ENCODE data around the gene CNIH2. TPM values are rescaled to one million over a fixed set of nuclear protein-coding genes. Genes with fewer than 3 reads are reported as not detected.

The CNIH2 gene
- total RNA-seq, 6 experiments from 2014 or later = 0.73 to 1.9 (median 1.1) TPM

Other genes starting within 250 kb of the CNIH2 start
- under 1 TPM in 1 of 6 experiments, not detected in 5; 0.14 TPM for gene GAL3ST3, start 229.0 kb upstream of the CNIH2 start, total RNA-seq (2021; fragmentation: NEBNext Ultra II Directional; extraction: Animal tissue kit (Norgen Biotek cat#: 25700))
- 100 to 1,000 TPM; 199 to 240 (median 222) TPM for gene SF3B2, start 225.8 kb upstream of the CNIH2 start, total RNA-seq (2021; fragmentation: NEBNext Ultra II Directional; extraction: Animal tissue kit (Norgen Biotek cat#: 25700))
- gene PACS1, start 207.9 kb upstream of the CNIH2 start, total RNA-seq (2021; fragmentation: NEBNext Ultra II Directional; extraction: Animal tissue kit (Norgen Biotek cat#: 25700)) = 100 to 1,000 TPM in 2 of 6 experiments, 10 to 100 TPM in 4; 82.8 to 114 (median 91.8) TPM
- gene KLC2, start 20.5 kb upstream of the CNIH2 start, total RNA-seq (2021; fragmentation: NEBNext Ultra II Directional; extraction: Animal tissue kit (Norgen Biotek cat#: 25700)) = 10 to 100 TPM; 43.4 to 51.9 (median 46.0) TPM
- gene RAB1B, start 9.5 kb upstream of the CNIH2 start, total RNA-seq (2021; fragmentation: NEBNext Ultra II Directional; extraction: Animal tissue kit (Norgen Biotek cat#: 25700)) = 100 to 1,000 TPM; 220 to 272 (median 246) TPM
- 100 to 1,000 TPM; 150 to 183 (median 153) TPM for gene YIF1A, start 11.0 kb downstream of the CNIH2 start, total RNA-seq (2021; fragmentation: NEBNext Ultra II Directional; extraction: Animal tissue kit (Norgen Biotek cat#: 25700))
- under 1 TPM in 2 of 6 experiments, not detected in 4; 0.07 to 0.11 TPM for gene TMEM151A, start 13.7 kb downstream of the CNIH2 start, total RNA-seq (2021; fragmentation: NEBNext Ultra II Directional; extraction: Animal tissue kit (Norgen Biotek cat#: 25700))
- 100 to 1,000 TPM; 437 to 739 (median 687) TPM for gene CD248, start 38.9 kb downstream of the CNIH2 start, total RNA-seq (2021; fragmentation: NEBNext Ultra II Directional; extraction: Animal tissue kit (Norgen Biotek cat#: 25700))
- 10 to 100 TPM; 32.9 to 55.0 (median 49.8) TPM for gene RIN1, start 58.3 kb downstream of the CNIH2 start, total RNA-seq (2021; fragmentation: NEBNext Ultra II Directional; extraction: Animal tissue kit (Norgen Biotek cat#: 25700))
- gene BRMS1, start 66.9 kb downstream of the CNIH2 start, total RNA-seq (2021; fragmentation: NEBNext Ultra II Directional; extraction: Animal tissue kit (Norgen Biotek cat#: 25700)) = 10 to 100 TPM; 41.2 to 66.6 (median 61.2) TPM
- gene B4GAT1, start 69.5 kb downstream of the CNIH2 start, total RNA-seq (2021; fragmentation: NEBNext Ultra II Directional; extraction: Animal tissue kit (Norgen Biotek cat#: 25700)) = 10 to 100 TPM; 21.5 to 26.4 (median 24.3) TPM
- not detected for gene SLC29A2, start 93.6 kb downstream of the CNIH2 start, total RNA-seq (2021; fragmentation: NEBNext Ultra II Directional; extraction: Animal tissue kit (Norgen Biotek cat#: 25700))
- gene NPAS4, start 142.9 kb downstream of the CNIH2 start, total RNA-seq (2021; fragmentation: NEBNext Ultra II Directional; extraction: Animal tissue kit (Norgen Biotek cat#: 25700)) = under 1 TPM in 3 of 6 experiments, not detected in 3; 0.14 to 0.36 (median 0.35) TPM
- gene MRPL11, start 160.7 kb downstream of the CNIH2 start, total RNA-seq (2021; fragmentation: NEBNext Ultra II Directional; extraction: Animal tissue kit (Norgen Biotek cat#: 25700)) = 10 to 100 TPM; 55.6 to 74.1 (median 67.6) TPM
- 1 to 10 TPM; 6.7 to 8.0 (median 7.2) TPM for gene PELI3, start 188.7 kb downstream of the CNIH2 start, total RNA-seq (2021; fragmentation: NEBNext Ultra II Directional; extraction: Animal tissue kit (Norgen Biotek cat#: 25700))
- gene DPP3, start 202.3 kb downstream of the CNIH2 start, total RNA-seq (2021; fragmentation: NEBNext Ultra II Directional; extraction: Animal tissue kit (Norgen Biotek cat#: 25700)) = 10 to 100 TPM; 54.8 to 71.6 (median 58.2) TPM
- gene BBS1, start 232.5 kb downstream of the CNIH2 start, total RNA-seq (2021; fragmentation: NEBNext Ultra II Directional; extraction: Animal tissue kit (Norgen Biotek cat#: 25700)) = 10 to 100 TPM; 14.9 to 21.4 (median 17.3) TPM

All from HFFc6 (cell line).